HG03439 (cell line): ENCODE data around the gene RNF8.
"Not testable (repeated sequence)": the region's sequence is repeated elsewhere in the genome, so short reads cannot be mapped to it uniquely, and the experiment has no call there.

Experiments
- ATAC-seq: cut with Tn5 transposase; IDR thresholded peaks from one replicate; pipeline ENCODE4 v1.9.1; 2021; ENCODE audit warnings: mild to moderate bottlenecking, moderate library complexity; ENCODE audit not compliant: unreplicated experiment

Gene RNF8

DNA sequence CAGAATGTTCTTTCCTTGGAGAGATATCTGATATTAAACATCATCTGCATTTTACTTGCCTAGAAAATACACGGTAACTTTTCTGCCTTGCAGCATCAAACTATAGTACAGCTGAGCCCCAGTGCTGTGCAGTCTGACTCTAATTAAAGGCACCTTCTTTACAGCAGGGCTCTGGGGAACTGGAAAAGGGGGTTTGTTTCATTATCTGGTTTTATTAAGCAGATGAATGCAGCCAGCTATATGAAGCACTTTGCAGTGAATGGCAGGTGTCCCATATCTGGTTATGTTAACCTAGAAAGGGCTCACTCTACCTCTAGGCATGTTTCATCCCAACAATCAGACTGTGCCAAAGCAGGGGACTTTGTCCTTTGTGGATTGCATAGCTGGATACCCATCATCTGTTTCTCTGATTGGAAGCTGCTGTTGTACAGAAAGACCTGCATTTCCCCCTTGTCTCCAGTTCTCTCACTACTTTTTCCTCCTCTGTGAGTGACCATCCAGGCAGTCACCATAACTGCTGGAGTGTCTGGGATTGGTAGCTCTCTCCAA is 39.7 kb downstream of the RNF8 start:
- no peak for ATAC-seq

DNA sequence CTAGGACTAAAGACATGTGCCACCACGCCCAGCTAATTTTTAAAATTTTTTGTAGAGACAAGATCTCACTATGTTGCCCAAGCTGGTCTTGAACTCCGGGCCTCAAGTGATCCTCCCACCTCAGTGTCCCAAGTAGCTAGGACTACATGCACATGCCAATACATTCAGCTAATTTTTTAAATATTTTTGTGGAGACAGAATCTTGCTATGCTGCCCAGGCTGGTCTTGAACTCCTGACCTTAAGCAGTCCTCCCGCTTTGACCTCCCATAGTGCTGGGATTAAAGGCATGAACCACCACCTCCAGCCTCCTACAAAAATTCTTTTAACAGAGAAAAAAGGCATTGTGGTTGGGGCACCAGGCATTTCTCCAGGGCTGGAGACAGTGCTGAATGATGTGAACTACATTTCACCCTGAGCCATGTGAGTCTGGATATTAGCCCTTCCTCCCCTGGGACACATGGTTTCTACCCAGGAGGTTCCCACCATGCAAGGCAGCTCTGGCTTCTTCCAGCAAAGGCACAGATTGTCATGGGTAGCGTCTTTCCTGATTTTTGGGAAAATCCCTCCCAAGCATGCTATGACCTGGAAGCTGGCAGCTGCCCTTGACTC is 42.9 kb downstream of the RNF8 start:
- no peak for ATAC-seq

DNA sequence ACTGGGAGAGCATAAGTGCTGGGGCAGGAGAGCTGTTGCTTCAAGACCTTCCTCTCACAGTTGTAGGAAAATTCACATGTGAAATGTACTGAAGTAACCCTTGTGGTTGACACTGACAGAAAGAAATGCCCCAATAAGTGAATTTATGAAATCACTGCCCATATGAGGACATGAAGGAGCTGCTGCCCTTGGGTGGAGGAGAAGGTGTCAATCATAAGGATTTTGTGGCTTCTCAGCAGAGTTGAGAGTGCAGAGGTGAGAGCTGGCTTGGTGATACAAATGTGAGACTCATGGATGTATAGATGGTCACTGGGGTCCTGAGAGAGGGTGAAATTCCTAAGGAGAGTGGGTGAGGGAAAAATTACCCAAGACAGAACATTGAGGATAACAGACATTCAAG is 45.3 kb downstream of the RNF8 start:
- ATAC-seq: no peak

DNA sequence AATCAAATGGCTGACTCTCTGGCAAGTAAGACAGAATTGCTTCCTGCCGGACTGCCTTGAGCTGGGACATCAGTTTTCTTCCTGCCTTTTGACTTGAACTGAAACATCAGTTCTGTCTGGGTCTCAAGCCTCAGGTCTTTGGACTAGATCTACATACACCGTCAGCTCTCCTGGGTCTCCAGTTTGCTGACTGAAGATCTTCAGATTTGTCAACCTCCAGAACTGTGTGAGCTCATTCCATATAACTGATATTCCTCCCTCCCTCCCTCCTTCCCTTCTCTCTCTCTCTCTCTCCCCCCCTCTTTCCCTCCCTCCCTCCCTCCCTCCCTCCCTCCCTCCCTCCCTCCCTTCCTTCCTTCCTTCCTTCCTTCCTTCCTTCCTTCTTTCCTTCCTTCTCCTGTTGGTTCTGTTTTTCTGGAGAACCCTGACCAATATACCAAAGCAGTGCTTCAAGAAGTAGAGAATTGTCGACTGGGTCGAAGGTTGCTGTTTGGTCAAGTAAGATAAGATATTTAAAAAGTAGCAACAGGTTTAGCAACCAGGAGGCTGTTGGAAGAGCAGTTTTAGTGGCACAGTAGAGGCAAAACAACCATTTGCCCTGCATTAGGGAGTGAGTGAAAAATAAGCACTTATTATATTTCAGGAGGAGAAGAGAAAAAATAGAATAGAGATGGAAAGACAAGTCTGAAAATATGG is 46.2 kb downstream of the RNF8 start:
- ATAC-seq: no peak

DNA sequence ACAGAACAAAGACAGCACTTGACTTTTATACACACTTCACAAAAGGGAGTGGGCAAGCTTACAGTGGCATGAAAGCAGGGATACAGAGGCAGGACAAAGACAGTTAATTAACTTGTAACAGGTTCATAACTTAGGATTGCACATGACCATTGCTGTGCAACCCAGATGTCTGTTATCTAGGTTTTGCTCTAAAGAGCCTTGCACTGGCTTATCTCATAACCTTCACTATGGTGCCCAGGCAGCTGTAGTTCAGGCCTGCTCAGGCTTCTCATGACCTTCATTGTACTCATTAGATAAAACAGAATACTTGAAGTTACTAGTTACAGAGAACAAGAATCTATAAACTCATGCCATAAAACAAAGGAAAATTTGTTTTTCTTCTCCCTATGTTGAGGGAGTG is 47.9 kb downstream of the RNF8 start:
- ATAC-seq: not testable (repeated sequence)

DNA sequence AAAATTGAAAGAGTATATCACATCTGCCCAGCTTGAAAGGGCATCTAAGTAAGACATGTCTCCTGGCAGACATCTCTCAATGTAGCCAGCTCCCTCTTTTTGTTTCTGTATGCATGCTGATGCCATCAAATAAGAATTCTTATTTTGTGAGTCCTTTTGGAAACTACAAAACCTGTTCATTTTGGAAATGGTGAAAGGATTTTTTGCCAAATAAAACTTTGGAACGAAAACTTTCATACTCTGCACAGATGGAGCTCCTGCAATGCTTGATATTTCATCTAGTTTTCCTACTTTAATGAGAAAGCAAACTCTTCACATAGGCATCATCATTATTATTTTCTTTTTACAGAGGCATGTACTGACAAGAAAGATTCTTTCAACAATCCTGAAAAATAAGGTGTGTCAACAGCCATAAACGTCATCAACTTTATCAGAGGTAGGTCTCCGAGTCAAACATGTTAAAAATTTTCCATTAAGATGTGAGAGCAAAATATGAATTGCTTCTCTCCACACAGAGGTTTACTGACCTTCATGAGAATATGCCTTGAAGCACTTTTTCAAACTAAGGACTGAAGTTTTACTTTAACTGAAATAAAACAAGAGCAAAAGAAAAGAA is 53.1 kb downstream of the RNF8 start:
- ATAC-seq: no peak

DNA sequence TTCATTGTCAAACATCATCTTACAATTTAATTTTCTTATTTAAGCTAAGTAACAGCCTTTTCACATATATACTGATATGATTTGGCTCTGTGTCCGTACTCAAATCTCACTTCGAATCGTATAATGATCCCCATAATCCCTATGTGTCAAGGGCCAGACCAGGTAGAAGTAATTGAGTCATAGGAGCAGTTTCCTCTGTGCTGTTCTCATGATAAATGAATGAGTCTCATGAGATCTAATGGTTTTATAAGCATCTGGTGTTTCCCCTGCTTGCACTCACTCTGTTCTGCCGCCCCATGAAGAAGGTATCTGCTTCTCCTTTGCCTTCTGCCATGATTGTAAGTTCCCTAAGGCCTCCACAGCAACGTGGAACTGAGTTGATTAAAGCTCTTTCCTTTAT is 54.2 kb downstream of the RNF8 start:
- ATAC-seq: no peak

DNA sequence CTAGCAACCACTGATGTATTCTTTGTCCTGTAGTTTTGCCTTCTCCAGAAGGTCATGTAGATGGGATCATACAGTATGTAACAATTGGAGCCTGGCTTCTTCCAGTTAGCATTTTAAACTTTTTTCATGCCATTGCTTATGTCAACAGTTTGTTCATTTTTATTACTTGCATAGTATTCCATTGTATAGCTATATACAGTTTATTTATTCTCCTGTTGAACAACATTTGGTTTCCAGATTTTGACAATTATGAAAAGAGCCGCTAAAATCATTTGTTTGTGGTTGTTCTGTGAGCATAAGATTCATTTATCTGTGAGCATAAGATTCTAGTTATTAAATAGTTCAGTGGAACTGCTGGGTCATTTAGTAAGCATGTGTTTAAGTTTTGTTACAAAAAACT is 55.7 kb downstream of the RNF8 start:
- no peak for ATAC-seq

DNA sequence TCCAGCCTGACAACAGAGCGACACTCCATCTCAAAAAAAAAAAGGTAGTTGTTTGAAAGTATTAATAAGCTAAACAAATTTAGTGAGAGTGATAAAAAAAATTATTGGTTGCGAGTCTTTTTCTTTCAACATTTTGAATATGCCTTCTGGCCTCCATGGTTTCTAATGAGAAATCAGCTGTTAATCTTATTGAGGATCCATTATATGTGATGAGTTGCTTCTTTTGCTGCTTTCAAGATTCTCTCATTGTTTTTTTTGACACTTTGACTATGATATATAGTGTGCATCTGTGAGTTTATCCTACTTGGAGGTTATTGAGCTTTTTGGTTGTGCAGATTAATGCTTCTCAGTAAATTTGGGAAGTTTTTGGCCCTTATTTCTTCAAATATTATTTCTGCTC is 63.6 kb downstream of the RNF8 start:
- no peak for ATAC-seq

DNA sequence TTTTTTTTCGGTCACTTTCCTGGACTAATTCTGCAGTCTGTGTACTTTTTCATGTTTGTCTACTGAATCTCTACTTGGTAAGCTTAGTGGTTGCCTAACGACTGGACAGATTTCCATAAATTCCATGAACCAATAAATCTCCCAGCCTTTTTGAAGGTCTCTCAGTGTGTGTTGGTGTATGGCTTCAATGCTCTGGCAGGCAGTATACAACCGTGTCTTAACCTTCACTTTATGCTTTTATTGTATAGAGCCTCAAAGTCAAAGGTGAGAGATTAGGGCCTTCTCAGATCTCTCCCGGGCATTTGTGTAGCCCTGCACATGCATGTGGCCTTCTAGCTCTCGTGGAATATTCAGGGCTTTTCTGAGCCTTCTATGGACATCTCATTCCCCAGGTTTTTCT is 64.9 kb downstream of the RNF8 start:
- no peak for ATAC-seq

DNA sequence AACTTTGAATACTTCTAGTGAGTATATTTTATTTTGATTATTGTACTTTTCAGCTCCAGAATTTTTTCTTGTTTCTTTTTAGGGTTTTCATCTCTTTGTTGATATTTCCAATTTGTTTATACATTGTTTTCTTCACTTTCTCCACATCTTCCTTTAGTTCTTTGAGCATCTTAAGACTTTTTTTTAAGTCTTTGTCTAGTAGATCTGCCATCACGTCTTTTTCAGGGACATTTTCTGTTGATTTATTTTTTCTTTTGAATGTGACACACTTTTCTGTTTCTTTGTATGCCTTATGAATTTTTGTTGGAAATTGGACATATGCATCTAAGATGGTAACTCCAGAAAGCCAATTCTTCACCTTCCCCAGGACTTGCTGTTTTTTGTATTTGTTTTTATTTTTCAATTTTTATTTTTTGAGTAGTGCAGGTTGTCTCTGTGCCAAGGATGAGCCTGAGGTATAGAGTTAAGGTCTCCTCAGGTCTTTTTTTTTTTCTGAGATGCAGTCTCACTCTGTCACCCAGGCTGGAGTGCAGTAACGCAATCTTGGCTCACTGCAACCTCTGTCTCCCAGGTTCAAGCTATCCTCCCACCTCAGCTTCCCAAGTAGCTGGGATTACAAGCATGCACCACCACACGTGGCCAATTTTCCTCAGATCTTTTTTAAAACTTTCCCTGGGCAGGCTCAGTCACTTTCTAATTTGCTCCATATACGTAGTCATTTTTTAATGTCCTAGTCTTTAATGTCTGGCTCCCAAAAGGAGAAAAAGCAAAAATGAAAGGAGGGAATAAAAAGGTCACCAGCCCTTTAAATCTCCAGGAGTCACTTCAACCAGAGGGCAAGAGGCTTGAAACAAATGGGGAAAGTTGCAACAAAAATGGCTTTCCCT is 72.5 kb downstream of the RNF8 start:
- ATAC-seq: no peak

DNA sequence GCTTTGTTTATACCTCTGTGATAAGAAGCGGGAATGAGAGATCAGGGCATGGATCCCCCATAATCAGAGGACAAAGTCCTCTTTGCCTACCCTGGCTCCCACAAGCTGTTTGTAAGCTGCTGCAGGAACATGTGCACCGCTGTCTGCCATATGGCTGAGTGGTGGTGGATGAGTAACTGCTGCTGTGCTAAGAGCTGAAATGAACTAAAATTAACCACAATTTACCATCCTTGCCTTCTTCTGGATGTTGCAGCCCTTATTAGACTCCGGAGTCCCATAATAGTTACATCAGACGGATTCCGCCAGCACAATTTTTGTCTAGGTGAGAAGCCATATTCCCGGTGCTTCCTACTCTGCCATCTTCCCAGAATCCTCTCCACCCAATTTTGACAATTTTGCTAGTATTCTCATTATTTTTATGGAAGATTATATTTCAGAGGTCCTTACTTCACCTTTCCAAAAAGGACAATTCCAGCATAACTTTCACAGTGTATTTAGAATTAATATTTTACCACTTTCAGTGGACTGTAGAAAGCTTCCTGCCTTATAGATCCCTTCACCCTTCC is 73.2 kb downstream of the RNF8 start:
- no peak for ATAC-seq

DNA sequence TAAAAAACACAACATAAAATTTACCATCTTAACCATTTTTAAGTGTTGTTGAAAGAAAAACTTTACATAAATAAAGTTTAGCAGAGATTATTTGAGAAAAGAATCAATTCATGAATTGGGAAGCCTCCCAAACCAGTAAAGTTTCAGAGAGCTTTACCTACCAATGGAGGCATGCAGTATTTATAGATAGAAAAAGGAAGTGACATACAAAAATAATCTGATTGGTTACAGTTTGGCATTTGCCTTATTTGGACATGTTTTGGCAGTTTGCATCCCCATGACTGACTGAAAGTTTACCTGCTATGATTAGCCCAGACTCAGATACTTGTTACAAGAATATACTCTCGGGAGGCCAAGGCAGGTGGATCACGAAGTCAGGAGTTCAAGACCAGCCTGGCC is 75.6 kb downstream of the RNF8 start:
- no peak for ATAC-seq

DNA sequence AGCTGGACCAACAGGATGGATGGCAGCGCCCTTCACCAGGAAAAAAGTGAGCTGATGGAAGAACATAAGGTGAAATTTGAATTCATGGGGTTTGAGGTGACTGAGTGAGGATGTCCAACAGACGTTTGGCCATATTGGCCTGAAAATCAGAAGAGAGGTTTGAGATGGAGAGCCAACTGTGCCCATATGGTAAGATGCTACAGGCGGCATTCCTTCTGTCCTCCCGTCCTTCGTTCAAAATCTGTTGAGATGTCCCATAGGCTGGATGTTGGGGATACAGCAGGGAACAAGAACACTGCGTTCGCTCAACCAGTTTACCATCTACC is 78.8 kb downstream of the RNF8 start:
- no peak for ATAC-seq

DNA sequence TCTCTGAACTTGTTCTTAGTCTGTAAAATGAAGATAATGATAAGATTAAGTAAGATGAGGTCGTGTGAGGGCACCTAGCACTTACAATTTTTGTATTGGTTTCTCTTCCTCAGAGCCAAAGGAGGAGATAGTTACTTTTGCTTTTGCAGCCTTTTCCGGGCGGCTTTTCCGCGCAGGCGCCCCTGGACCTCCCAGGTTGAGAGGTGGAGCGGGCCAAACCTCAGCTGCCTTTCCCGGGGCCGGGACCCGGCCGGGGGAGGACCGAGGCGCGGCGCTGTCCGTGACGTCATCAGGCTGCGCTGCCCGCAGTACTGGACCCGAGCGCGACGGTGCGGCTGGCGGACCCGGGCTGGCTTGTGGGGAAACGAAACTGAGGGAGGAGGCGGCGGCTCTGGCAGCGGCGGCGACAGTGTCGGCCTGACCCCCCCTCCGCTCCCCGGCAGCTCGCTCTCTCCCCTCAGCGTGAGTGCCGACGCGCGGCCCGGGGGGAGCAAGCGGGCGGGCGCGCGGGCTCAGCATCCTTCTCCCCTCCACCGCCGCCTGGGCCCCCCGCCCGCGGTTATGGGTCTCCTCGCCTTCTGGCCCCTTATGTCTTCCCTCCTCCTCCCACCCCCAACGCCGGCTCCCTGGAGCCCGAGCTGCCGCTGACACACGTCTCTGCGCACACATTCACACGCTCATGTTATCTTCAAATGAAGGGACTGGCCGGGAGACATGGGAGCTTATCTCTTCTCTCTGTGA is 79.3 kb downstream of the RNF8 start, which contains the start of gene CMTR1:
TSS of gene CMTR1 (plus strand) at position 306 of the 741 bp plus-strand sequence. CDS start 2,409 bp downstream, outside the sequence.
- ATAC-seq: peak; percentile 90

DNA sequence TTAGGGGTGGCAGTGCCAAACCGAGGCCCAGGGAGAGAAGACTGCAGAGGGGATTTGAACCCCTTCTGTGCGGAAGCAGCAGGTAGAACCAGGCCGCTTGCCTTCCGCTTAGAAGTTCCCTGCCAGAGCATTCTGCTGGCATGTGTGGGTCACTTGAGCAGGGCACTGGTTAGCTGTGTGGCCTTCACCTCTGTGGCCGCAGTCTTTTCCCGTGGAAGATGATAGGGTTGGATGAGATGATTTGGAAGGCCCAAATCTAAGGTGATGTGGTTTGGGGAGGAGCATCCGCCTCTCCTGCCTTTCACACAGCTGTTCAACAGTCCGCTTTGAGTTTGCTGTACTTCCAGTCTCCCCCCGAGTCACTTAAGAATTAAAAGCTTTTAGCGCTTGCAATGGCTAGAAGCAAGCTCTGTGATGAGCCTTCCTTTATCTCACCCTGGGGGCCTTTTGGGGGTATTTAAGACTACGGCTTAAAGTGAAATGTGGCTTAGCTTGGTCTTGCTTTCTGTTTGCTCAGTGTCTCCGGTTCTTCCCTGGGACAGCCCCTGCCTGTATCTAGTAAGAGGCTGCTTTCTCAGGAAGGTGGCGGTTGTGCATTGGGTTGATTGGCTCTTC is 80.0 kb downstream of the RNF8 start:
- peak; percentile 31 for ATAC-seq

DNA sequence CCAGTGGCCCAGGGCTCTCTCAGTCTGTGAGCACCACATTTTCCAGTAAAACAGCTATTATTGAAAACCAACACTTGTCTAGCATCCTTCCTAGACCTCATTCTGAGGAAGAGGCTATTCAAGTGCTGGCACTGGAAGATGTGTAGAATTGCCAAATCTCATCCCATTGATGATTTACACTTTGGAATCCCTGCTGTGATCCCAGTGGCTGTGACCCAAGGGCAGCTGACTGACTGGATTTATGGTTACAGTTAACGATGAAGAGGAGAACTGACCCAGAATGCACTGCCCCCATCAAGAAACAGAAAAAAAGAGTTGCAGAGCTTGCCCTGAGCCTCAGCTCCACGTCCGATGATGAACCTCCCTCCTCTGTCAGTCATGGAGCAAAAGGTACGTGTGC is 81.6 kb downstream of the RNF8 start:
- no peak for ATAC-seq

DNA sequence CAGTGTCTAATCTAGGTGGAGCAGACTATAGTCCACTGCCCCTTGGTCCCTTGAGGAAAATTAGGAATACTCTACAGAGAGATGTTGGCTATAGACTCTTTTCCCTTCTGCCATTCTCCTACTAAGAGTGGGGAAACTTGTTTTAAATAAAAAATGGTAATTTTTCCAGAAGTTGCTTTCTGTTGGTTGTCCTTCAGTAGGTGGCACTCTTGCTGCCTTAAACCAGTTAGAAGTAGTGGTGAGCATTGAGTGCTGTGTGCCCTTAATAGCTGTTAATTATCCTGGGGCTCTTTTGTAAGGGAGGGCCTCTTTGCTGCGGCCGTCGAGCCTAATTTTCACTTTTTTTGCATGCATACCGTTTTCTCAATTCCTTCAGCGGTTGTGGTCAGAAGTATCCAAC is 82.0 kb downstream of the RNF8 start:
- ATAC-seq: no peak

DNA sequence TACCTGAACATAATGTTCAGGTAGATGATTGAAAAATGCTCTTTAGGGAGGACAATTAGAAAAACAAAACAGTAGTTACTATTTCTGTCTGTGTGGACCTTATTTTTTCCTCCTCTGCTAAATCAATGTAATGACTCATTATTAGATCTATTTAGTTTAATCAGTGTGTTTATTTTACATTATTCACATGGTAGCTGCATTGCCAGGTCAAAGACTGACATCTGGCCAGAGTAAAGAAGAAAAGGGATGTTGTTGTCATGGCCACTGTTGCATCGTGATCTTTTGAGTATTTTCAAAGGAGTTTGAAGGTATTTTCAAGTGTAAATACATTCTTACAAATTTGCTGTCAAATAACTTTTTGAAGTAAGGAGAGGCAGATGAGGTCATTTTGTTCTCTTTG is 85.1 kb downstream of the RNF8 start:
- ATAC-seq: no peak

DNA sequence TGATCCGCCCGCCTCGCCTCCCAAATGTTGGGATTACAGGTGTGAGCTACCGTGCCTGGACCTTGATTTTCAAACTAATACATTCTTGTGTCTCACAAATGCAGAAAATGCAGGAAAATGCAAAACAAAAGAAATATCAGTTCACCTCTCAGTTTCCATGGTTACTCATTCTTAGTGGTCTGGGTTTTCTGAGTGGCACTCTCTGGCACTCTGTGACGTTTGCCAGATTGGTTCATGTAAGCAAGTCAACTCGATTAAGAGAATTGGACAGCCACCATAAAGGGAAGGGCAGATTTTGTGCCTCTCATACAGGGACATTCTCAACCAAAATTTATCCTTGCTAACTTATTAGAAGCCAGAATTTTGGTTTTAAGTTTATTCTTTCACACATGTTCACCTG is 87.9 kb downstream of the RNF8 start:
- ATAC-seq: no peak
